CD4-positive, alpha-beta T cell (primary cell): ENCODE data around the gene EZR. TPM values are rescaled to one million over a fixed set of nuclear protein-coding genes. Genes with fewer than 3 reads are reported as not detected.

Experiments used
- ATAC-seq: fragments of 200-7000 bp; cut with Tn5 transposase; one replicate; pipeline ENCODE4 v1.10.0; 2022; ENCODE audit warnings: mild to moderate bottlenecking; ENCODE audit not compliant: poor library complexity
- CTCF ChIA-PET: fragments of 350-600 bp; sonication (Branson Sonifier 250); formaldehyde crosslinking; loops from one replicate; lab custom pipeline; 2021; ENCODE audit warnings: antibody characterized with exemption, inconsistent platforms; lab: Charles Lee
- POLR2A ChIA-PET: fragments of 350-600 bp; sonication (Branson Sonifier 250); formaldehyde crosslinking; loops from one replicate; lab custom pipeline; 2021; ENCODE audit warnings: antibody characterized with exemption, inconsistent platforms; lab: Charles Lee
- DNase-seq, 14 experiments: peaks; one replicate each; pipeline ENCODE4 v3.0.0-alpha.2; 2013 to 2020; ENCODE audit warnings: mixed read lengths in 2 of 14
- H3K27ac ChIP-seq, 2 donors: one replicate each; pipeline versions ENCODE4 v1.5.1 to v1.7.0; 2013; ENCODE audit warnings: low read length in 2 of 2, low read depth in 1 of 2, mild to moderate bottlenecking in 1 of 2
- H3K27me3 ChIP-seq, 2 experiments: 1 replicate in 1 of 2; 2 replicates in 1 of 2; pipeline versions ENCODE4 v1.6.1 to v1.7.0; 2013; ENCODE audit warnings: low read length in 2 of 2, control low read depth in 1 of 2, mild to moderate bottlenecking in 1 of 2, moderate library complexity in 1 of 2; ENCODE audit not compliant: insufficient read depth in 2 of 2, control insufficient read depth in 1 of 2
- H3K36me3 ChIP-seq: one replicate; pipeline ENCODE4 v1.6.1; 2013; ENCODE audit warnings: low read length, control low read depth; ENCODE audit not compliant: insufficient read depth
- H3K4me1 ChIP-seq: one replicate; pipeline ENCODE4 v1.6.1; 2013; ENCODE audit warnings: low read length, control low read depth; ENCODE audit not compliant: insufficient read depth
- H3K4me3 ChIP-seq: one replicate; pipeline ENCODE4 v1.5.1; 2013; ENCODE audit warnings: mild to moderate bottlenecking, low read length, moderate library complexity
- H3K9me3 ChIP-seq, 2 experiments: 1 replicate in 1 of 2; 2 replicates in 1 of 2; pipeline versions ENCODE4 v1.6.1 to v1.7.0; 2013; ENCODE audit warnings: low read length in 2 of 2, mild to moderate bottlenecking in 2 of 2, control low read depth in 1 of 2, moderate library complexity in 1 of 2; ENCODE audit not compliant: control insufficient read depth in 1 of 2, insufficient read depth in 1 of 2
- H3K27ac Mint-ChIP-seq: one replicate; pipeline ENCODE4 v1.8.0; 2020; ENCODE audit warnings: mixed read lengths
- H3K27me3 Mint-ChIP-seq: one replicate; pipeline ENCODE4 v1.8.0; 2021; ENCODE audit warnings: mixed read lengths
- H3K36me3 Mint-ChIP-seq: one replicate; pipeline ENCODE4 v1.8.0; 2021; ENCODE audit warnings: low read depth, mixed read lengths
- H3K4me1 Mint-ChIP-seq: one replicate; pipeline ENCODE4 v1.8.0; 2021; ENCODE audit warnings: low read depth, mixed read lengths
- H3K4me3 Mint-ChIP-seq: one replicate; pipeline ENCODE4 v1.8.0; 2020; ENCODE audit warnings: mild to moderate bottlenecking, mixed read lengths
- H3K9me3 Mint-ChIP-seq: one replicate; pipeline ENCODE4 v1.8.0; 2020; ENCODE audit warnings: mixed read lengths
- intact Hi-C, 2 experiments: fragments of 100-400 bp; cut with DNase I in 1 of 2; cut with micrococcal nuclease in 1 of 2; formaldehyde crosslinking; loops; one replicate each; pipeline versions ENCODE4 v1.15.1 to v1.9.0; 2023 to 2025; cut with DNase I, micrococcal nuclease
- total RNA-seq, 174 experiments: library from RNA in 2 of 174; stranded (reverse) in 2 of 174; gene quantifications; one replicate each; pipeline ENCODE4 v1.2.3 and lab custom pipeline; 2021 to 2026
- TF ChIP-seq, protein P1 (sequence below): fragments of 200-600 bp; IDR thresholded peaks from one replicate; pipeline ENCODE4 v1.8.0; 2022; ENCODE audit warnings: antibody characterized with exemption, mild to moderate bottlenecking

Gene EZR
- total RNA-seq, 2 experiments from 2014 or later, result 434 to 449 TPM

- TF ChIP-seq, protein P1, sequence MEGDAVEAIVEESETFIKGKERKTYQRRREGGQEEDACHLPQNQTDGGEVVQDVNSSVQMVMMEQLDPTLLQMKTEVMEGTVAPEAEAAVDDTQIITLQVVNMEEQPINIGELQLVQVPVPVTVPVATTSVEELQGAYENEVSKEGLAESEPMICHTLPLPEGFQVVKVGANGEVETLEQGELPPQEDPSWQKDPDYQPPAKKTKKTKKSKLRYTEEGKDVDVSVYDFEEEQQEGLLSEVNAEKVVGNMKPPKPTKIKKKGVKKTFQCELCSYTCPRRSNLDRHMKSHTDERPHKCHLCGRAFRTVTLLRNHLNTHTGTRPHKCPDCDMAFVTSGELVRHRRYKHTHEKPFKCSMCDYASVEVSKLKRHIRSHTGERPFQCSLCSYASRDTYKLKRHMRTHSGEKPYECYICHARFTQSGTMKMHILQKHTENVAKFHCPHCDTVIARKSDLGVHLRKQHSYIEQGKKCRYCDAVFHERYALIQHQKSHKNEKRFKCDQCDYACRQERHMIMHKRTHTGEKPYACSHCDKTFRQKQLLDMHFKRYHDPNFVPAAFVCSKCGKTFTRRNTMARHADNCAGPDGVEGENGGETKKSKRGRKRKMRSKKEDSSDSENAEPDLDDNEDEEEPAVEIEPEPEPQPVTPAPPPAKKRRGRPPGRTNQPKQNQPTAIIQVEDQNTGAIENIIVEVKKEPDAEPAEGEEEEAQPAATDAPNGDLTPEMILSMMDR, result no peak
- ATAC-seq (no peak), DNase-seq (peak in 1 of 14 experiments; percentile 31)
- no peak overlapping the region for H3K27ac ChIP-seq
- CTCF ChIA-PET, result interaction anchor here (0.6 to 1.4 kb wide), 5 partner anchors 14 to 63 kb away, joined by 3 to 5 read pairs (median 3); no protein-coding TSS in a partner anchor
- peaks cover 74% of the 10 kb centered on the region for H3K4me1 ChIP-seq
- POLR2A ChIA-PET, result interaction anchor here (0.9 to 7.4 kb wide), 5 partner anchors 12 to 62 kb away, joined by 3 to 71 read pairs (median 10); partner anchors contain the start of gene EZR
- no peak overlapping the region for H3K4me3 ChIP-seq
- H3K9me3 ChIP-seq, result no peaks in the 10 kb centered on the region
- Mint-ChIP-seq H3K36me3 (peaks cover 64% of the 10 kb centered on the region), H3K27me3 (no peaks in the 10 kb centered on the region), H3K4me3 (peak overlapping the region; percentile 59), H3K4me1 (peaks cover 99% of the 10 kb centered on the region), H3K9me3 (no peaks in the 10 kb centered on the region), H3K27ac (peak overlapping the region; percentile 82)
- H3K27me3 ChIP-seq, result no peaks in the 10 kb centered on the region
- H3K36me3 ChIP-seq, result peaks cover 46% of the 10 kb centered on the region
- intact Hi-C loops, result no loop called here
These were observed 11.4 kb downstream of the EZR start for GRCh38 chr6:158807515-158808441.

GRCh38 chr6:158805698-158806377 lies 13.3 kb downstream of the EZR start:
- peaks cover 75% of the 10 kb centered on the region for H3K4me1 ChIP-seq
- H3K27me3 ChIP-seq, result no peaks in the 10 kb centered on the region
- Mint-ChIP-seq H3K4me1 (peaks cover 100% of the 10 kb centered on the region), H3K27me3 (no peaks in the 10 kb centered on the region), H3K36me3 (peaks cover 60% of the 10 kb centered on the region), H3K4me3 (peak overlapping the region; percentile 64), H3K27ac (peak overlapping the region; percentile 48), H3K9me3 (no peaks in the 10 kb centered on the region)
- ChIA-PET POLR2A (interaction anchor here (0.7 to 1.0 kb wide), 3 partner anchors 12 to 63 kb away, joined by 3 to 6 read pairs (median 4); no protein-coding TSS in a partner anchor), CTCF (interaction anchor here (0.7 to 1.3 kb wide), 2 partner anchors 121 to 153 kb away, joined by 3 to 4 read pairs; no protein-coding TSS in a partner anchor)
- intact Hi-C loops, result no loop called here
- peaks cover 35% of the 10 kb centered on the region for H3K36me3 ChIP-seq
- no peak overlapping the region for H3K27ac ChIP-seq
- no peak for ATAC-seq
- no peaks in the 10 kb centered on the region for H3K9me3 ChIP-seq
- no peak for DNase-seq
- no peak overlapping the region for H3K4me3 ChIP-seq
- TF ChIP-seq, protein P1, result no peak

- H3K27ac Mint-ChIP-seq, result peak overlapping the region; percentile 75
- Histone ChIP-seq H3K4me1 (peaks cover 80% of the 10 kb centered on the region), H3K9me3 (no peaks in the 10 kb centered on the region), H3K4me3 (peak overlapping the region; percentile 45), H3K27me3 (no peaks in the 10 kb centered on the region), H3K36me3 (peaks cover 29% of the 10 kb centered on the region), H3K27ac (peak overlapping the region; percentile 21 to 82)
- CTCF ChIA-PET, result interaction anchor here (0.8 to 1.7 kb wide), 3 partner anchors 11 to 168 kb away, joined by 3 to 5 read pairs (median 4); no protein-coding TSS in a partner anchor
- DNase-seq, result no peak
- H3K9me3 Mint-ChIP-seq, result no peaks in the 10 kb centered on the region
- POLR2A ChIA-PET, result interaction anchor here (0.6 to 1.8 kb wide), 9 partner anchors 9 to 154 kb away, joined by 3 to 44 read pairs (median 5); partner anchors contain the start of gene EZR
- ATAC-seq, result no peak
- peak overlapping the region; percentile 77 for H3K4me3 Mint-ChIP-seq
- peaks cover 100% of the 10 kb centered on the region for H3K4me1 Mint-ChIP-seq
- intact Hi-C loops, result no loop called here
- H3K36me3 Mint-ChIP-seq, result peaks cover 55% of the 10 kb centered on the region
- TF ChIP-seq, protein P1, result no peak
- H3K27me3 Mint-ChIP-seq, result no peaks in the 10 kb centered on the region
These were observed 15.0 kb downstream of the EZR start for GRCh38 chr6:158804207-158804606.
